Endothelial cell (in vitro differentiated cells): ENCODE measurements around the gene NPR2. TPM values are rescaled to one million over a fixed set of nuclear protein-coding genes. Genes with fewer than 3 reads are reported as not detected.

ENCODE experiments used
- total RNA-seq: library from RNA; stranded (reverse); fragmentation: NEBNext Ultra II Directional; extraction: Animal tissue kit (Norgen Biotek cat#: 25700); gene quantifications from one replicate; pipeline ENCODE4 v1.2.1, GENCODE V29; 2021; ENCODE audit not compliant: unreplicated experiment

The NPR2 gene
- total RNA-seq, 1 donor from 2014 or later: 30.8 TPM

Other genes starting within 250 kb of the NPR2 start
- gene TESK1, start 186.3 kb upstream of the NPR2 start, total RNA-seq: 34.6 TPM
- gene CD72, start 173.2 kb upstream of the NPR2 start, total RNA-seq: 2.4 TPM
- not detected for gene SIT1, start 140.7 kb upstream of the NPR2 start, total RNA-seq
- gene RMRP, start 133.6 kb upstream of the NPR2 start, total RNA-seq: 32,961 TPM
- 13.5 TPM for gene CCDC107, start 133.3 kb upstream of the NPR2 start, total RNA-seq
- 1.4 TPM for gene ARHGEF39, start 126.4 kb upstream of the NPR2 start, total RNA-seq
- 1.5 TPM for gene CA9, start 117.7 kb upstream of the NPR2 start, total RNA-seq
- gene TPM2, start 101.7 kb upstream of the NPR2 start, total RNA-seq: 173 TPM
- gene TLN1, start 59.4 kb upstream of the NPR2 start, total RNA-seq: 370 TPM
- 29.2 TPM for gene CREB3, start 58.9 kb upstream of the NPR2 start, total RNA-seq
- 200 TPM for gene GBA2, start 42.4 kb upstream of the NPR2 start, total RNA-seq
- gene RGP1, start 42.3 kb upstream of the NPR2 start, total RNA-seq: 51.4 TPM
- gene MSMP, start 37.3 kb upstream of the NPR2 start, total RNA-seq: 2.8 TPM
- gene SPAG8, start 20.7 kb downstream of the NPR2 start, total RNA-seq: 0.59 TPM
- gene HINT2, start 23.5 kb downstream of the NPR2 start, total RNA-seq: 43.3 TPM
- not detected for gene FAM221B, start 37.1 kb downstream of the NPR2 start, total RNA-seq
- gene TMEM8B, start 37.6 kb downstream of the NPR2 start, total RNA-seq: 9.0 TPM
- not detected for gene OR13J1, start 78.8 kb downstream of the NPR2 start, total RNA-seq
- 0.87 TPM for gene HRCT1, start 114.6 kb downstream of the NPR2 start, total RNA-seq
- 32.0 TPM for gene SPAAR, start 117.9 kb downstream of the NPR2 start, total RNA-seq
- not detected for gene OR2S2, start 166.6 kb downstream of the NPR2 start, total RNA-seq
- 48.2 TPM for gene RECK, start 245.3 kb downstream of the NPR2 start, total RNA-seq